Choroid plexus epithelial cell (primary cell): Measurements from ENCODE around the gene KANTR.

Experiments used
- DNase-seq: peaks from one replicate; pipeline ENCODE4 v3.0.0-alpha.2; 2010; ENCODE audit warnings: low read depth
- H3K4me3 ChIP-seq: 2 replicates; pipeline ENCODE4 v1.5.1; 2011; ENCODE audit warnings: low read depth, mild to moderate bottlenecking, control low read depth, low read length, moderate library complexity
- CTCF ChIP-seq: conservative IDR thresholded peaks from 2 replicates; pipeline ENCODE4 v1.5.1; 2011; ENCODE audit warnings: low read depth, mild to moderate bottlenecking, control low read depth, inconsistent platforms, low read length, moderate library complexity

KANTR gene

GRCh38 chrX:53126377-53126776 is 32.4 kb downstream of the KANTR start:
- no peak overlapping the region for H3K4me3 ChIP-seq
- DNase-seq: no peak
- no peak for TF ChIP-seq CTCF

DNA sequence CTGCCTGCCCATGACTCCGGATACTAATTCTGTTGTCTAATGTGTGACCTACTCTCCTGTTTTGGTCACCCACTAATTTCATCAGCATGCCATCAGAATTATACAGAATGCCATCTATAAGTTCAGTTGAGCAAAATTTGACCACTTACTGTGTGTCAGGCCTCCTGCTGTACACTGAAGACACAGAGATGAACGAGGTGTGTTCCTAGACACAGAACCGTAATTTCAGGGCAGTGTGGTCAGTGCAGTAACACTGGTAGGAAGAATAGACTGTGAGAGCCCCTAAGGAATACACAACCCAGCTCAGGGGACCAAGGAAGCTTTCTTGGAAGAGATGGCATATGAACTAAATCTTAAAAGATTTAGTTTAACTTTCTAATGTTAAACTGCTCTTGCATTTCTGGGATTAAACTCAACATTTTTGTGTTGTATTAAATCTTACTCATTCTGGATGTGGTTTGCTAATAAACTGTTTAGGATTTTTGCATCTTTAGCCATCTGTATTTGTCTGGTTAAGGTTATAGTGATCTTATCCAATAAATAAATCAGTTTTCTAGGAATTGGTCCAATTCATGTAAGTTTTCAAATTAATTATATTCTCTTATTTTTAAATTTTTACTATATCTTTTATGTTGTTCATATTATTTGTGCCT is 34.3 kb downstream of the KANTR start:
- no peak for DNase-seq
- H3K4me3 ChIP-seq: no peak overlapping the region
- no peak for TF ChIP-seq CTCF

- TF ChIP-seq CTCF: no peak
- no peak for DNase-seq
Observed at GRCh38 chrX:53133400-53133799, 39.5 kb downstream of the KANTR start.

GRCh38 chrX:53135581-53135980 is 41.6 kb downstream of the KANTR start:
- TF ChIP-seq CTCF: no peak
- DNase-seq: no peak
- no peak overlapping the region for H3K4me3 ChIP-seq

More at GRCh38 chrX:53133400-53133799, 39.5 kb downstream of the KANTR start:
- H3K4me3 ChIP-seq: no peak overlapping the region

DNA sequence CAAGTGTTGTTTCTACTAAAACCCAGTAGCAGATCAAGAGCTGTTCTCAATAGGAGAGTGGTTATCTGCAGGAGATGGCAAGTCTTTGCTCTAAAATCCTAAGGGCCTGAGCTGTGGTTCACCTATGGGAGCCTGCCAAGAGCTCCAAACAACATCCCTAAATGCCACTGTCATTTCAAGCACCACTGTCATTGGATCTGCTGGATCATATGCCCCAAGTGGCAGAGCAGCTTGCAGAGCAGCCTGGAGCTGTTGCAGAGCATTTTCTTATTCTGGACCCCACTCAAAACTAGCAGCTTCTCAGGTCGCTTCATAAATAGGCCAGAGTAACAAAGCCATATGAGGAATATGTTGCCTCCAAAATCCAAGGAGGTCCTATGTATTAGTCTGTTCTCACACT is 59.6 kb downstream of the KANTR start:
- H3K4me3 ChIP-seq: no peak overlapping the region
- no peak for TF ChIP-seq CTCF
- DNase-seq: no peak

DNA sequence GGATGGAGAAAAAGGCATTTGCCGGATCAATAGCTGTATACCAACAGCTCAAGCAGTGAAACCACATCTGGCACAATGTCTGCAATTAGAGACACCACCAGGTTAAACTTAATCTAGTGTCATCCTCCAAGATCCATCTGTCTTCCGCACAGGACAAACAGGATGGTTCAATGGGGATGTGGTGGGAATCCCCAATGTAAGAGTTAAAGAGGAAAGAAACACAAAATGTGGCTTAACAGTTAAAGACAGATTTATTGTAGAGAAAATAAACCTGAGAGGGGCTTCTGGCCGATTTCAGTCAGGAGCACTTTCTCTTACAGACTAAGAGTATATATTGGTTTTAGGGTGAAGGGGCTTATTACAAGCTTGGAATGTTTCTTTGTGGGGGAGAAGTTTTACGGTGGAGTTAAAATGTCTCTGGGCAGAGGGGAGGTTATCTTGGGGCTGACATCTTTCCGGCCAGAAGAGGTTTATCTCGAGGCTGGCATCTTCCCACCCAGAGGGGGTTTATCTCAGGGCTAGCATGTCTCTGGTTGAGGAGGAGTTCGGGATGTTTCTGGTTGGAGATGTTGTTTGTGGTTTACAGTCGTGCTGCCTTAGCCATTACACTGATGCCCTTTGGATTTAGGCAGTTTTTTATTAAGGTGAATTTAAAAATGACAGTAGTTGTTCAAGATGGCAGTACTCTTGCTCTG is 61.7 kb downstream of the KANTR start:
- no peak for TF ChIP-seq CTCF
- DNase-seq: no peak
- no peak overlapping the region for H3K4me3 ChIP-seq

DNA sequence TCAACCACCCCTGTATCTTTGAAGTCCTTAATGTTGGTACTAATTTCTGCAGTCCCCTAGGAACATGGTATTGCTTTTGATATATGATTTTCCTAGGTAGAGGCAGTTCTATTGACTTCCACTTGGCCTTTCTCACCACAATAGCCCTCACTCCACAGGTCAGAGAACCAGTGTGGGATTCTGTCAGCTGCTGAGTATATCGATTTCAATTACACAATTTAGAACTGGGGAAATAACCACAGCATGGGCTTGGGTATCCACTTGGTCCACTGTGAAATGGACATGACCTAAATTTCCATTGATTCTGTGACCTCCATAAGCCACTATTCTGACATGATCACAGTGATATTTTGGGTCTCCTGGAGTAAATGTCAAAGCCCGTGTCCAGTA is 62.3 kb downstream of the KANTR start:
- no peak overlapping the region for H3K4me3 ChIP-seq
- no peak for TF ChIP-seq CTCF
- DNase-seq: no peak
